HG03520 (cell line): Measurements from ENCODE around the gene GSX1.
"Not testable (repeated sequence)": the region's sequence is repeated elsewhere in the genome, so short reads cannot be mapped to it uniquely, and the experiment has no call there.

Experiments used
- ATAC-seq: cut with Tn5 transposase; IDR thresholded peaks from one replicate; pipeline ENCODE4 v1.9.1; 2021; ENCODE audit warnings: mild to moderate bottlenecking, moderate library complexity; ENCODE audit not compliant: unreplicated experiment

Gene GSX1

GRCh38 chr13:27793507-27794367 lies 1.5 kb downstream of the GSX1 start:
- ATAC-seq = no peak

GRCh38 chr13:27794368-27794691 lies 2.0 kb downstream of the GSX1 start:
- no peak for ATAC-seq

GRCh38 chr13:27794921-27795717 lies 2.8 kb downstream of the GSX1 start:
- no peak for ATAC-seq

- no peak for ATAC-seq
Measured at GRCh38 chr13:27795718-27796019, 3.4 kb downstream of the GSX1 start.

GRCh38 chr13:27796544-27797227 lies 4.4 kb downstream of the GSX1 start:
- ATAC-seq = no peak

- ATAC-seq = no peak
Measured at GRCh38 chr13:27797228-27797624, 4.9 kb downstream of the GSX1 start.

- no peak for ATAC-seq
Measured at GRCh38 chr13:27806744-27807387, 14.6 kb downstream of the GSX1 start.

- no peak for ATAC-seq
Measured at GRCh38 chr13:27808851-27809550, 16.7 kb downstream of the GSX1 start.

GRCh38 chr13:27810009-27810408 lies 17.7 kb downstream of the GSX1 start:
- ATAC-seq = no peak

GRCh38 chr13:27810461-27810860 lies 18.2 kb downstream of the GSX1 start:
- no peak for ATAC-seq

GRCh38 chr13:27813826-27814225 lies 21.5 kb downstream of the GSX1 start:
- ATAC-seq = no peak

GRCh38 chr13:27817832-27818231 lies 25.5 kb downstream of the GSX1 start:
- not testable (repeated sequence) for ATAC-seq

GRCh38 chr13:27820524-27821482 lies 28.5 kb downstream of the GSX1 start:
- no peak for ATAC-seq

GRCh38 chr13:27821566-27821965 lies 29.3 kb downstream of the GSX1 start:
- no peak for ATAC-seq

- ATAC-seq = no peak
Measured at GRCh38 chr13:27822258-27822872, 30.1 kb downstream of the GSX1 start.

GRCh38 chr13:27822873-27823311 lies 30.6 kb downstream of the GSX1 start:
- ATAC-seq = no peak

GRCh38 chr13:27824121-27824520 lies 31.8 kb downstream of the GSX1 start:
- no peak for ATAC-seq

GRCh38 chr13:27825072-27825471 lies 32.8 kb downstream of the GSX1 start:
- no peak for ATAC-seq
